ENCODE results near the gene ABCF3.

The ABCF3 gene

DNA sequence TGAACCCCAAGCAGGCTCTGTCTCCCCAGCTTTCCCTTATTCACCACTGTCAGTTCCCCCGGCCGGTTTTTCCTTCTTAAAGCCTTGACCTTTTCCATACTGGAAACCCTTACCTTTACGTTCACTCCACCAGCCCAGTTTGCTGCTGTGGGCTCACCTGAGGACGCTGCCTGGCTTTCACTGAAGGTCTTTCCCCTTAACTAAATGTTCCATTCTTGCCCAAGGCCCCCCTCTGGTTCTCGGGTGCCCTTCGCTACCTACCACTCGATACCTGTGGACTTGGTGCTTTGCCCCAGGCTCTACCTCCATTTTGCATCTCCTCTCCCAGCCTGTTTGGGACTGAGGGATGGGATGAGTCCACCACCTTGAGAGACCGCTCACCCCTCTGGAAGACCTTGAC is 10.5 kb upstream of the ABCF3 start:
- Histone ChIP-seq H3K4me3 (ENCODE audit: low read depth in 1 of 5, low read length in 5 of 5) (peak overlapping the region; percentile 87 to 97 (median 94)), H3K36me3 (ENCODE audit: control insufficient read depth in 5 of 5, insufficient read depth in 5 of 5, low read length in 5 of 5) (peaks cover 2 to 53% (median 50%) of the 10 kb centered on the region in 5 donors), H3K27ac (ENCODE audit: low read depth, low read length) (peak overlapping the region; percentile 94), H3K27me3 (ENCODE audit: control insufficient read depth in 5 of 5, insufficient read depth in 4 of 5, low read length in 5 of 5) (no peaks in the 10 kb centered on the region), H3K4me1 (ENCODE audit: control insufficient read depth in 5 of 5, insufficient read depth in 5 of 5, low read length in 5 of 5) (peaks cover 17 to 75% (median 72%) of the 10 kb centered on the region in 5 donors), H3K9me3 (ENCODE audit: control insufficient read depth in 5 of 5, low read length in 5 of 5) (no peaks in the 10 kb centered on the region), H3K9ac (ENCODE audit: low read length in 5 of 5) (peak overlapping the region; percentile 73 to 98 (median 93))

DNA sequence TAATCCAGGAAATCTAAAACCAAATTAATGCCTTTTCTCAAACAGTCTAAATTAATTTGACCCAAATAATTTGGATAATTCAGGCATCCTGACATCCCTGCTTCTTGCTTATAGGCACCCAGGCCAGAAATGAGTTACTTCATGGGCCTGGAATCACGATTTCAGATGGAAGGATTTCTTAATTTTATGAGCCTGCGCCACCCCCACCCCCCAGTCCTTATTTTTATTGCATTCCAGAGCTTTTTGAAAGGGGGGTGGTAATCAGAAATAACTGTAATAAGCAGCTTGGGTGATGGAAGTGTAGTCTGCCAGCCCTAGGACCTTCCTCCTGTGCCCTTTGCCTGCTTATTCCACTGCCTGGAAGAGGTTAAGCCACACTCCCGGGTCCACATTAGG is 10.0 kb upstream of the ABCF3 start:
- Histone ChIP-seq H3K9ac (ENCODE audit: low read length in 5 of 5) (peak overlapping the region; percentile 73 to 98 (median 93)), H3K4me1 (ENCODE audit: control insufficient read depth in 5 of 5, insufficient read depth in 5 of 5, low read length in 5 of 5) (peaks cover 17 to 71% (median 71%) of the 10 kb centered on the region in 5 donors), H3K27ac (ENCODE audit: low read depth, low read length) (peak overlapping the region; percentile 94), H3K36me3 (ENCODE audit: control insufficient read depth in 5 of 5, insufficient read depth in 5 of 5, low read length in 5 of 5) (peaks cover 2 to 53% (median 50%) of the 10 kb centered on the region in 5 donors), H3K9me3 (ENCODE audit: control insufficient read depth in 5 of 5, low read length in 5 of 5) (no peaks in the 10 kb centered on the region), H3K27me3 (ENCODE audit: control insufficient read depth in 5 of 5, insufficient read depth in 4 of 5, low read length in 5 of 5) (no peaks in the 10 kb centered on the region), H3K4me3 (ENCODE audit: low read depth in 1 of 5, low read length in 5 of 5) (peak overlapping the region; percentile 87 to 97 (median 94))

DNA sequence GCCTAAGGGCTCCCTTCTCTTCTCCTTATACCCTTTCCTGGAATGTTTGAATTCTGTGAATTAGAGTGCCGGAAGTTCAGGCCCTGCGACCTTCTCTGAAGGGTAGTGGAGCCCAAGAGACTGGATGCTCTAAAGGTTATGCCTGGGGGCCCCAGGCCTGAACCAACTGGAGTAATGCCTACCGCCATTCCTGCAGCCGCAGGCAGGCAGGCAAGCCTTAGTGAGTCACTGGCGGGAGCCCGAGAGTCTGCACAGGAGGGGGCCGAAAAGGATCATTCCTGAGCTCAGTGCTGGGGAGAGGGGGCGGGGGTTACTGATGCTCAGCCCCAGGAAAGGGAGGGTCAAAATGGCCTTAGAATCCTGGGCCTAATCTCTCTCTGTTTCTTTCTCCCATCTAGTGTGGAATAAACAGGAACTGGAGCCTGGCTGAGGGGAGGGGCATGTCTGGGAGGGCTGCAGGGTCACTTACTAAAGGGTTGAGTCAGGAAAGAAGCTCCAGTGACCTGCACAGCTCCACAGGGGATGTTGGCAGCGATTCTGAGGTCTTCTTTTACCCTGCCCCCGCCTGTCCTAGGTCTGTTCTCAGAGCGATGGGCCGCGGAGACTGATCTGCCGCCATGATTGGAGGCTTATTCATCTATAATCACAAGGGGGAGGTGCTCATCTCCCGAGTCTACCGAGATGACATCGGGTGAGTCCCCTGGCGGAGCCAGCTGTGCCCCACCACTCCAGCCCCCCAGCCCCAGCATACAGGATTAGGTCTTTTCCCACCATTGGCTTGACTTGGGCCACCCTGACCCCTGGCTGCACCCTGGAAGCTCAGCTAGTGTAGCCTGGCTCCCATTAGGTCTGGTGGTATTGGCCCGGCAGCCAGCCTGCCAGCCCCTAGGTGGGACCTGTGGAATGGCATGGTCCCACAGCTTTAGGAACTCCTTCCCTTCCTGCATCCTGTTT is 9.3 kb upstream of the ABCF3 start:
- H3K27me3 ChIP-seq (ENCODE audit: control insufficient read depth in 5 of 5, insufficient read depth in 4 of 5, low read length in 5 of 5): no peaks in the 10 kb centered on the region
- peak overlapping the region; percentile 87 to 97 (median 94) for H3K4me3 ChIP-seq (ENCODE audit: low read depth in 1 of 5, low read length in 5 of 5)
- H3K9ac ChIP-seq (ENCODE audit: low read length in 5 of 5): peak overlapping the region; percentile 58 to 98 (median 93)
- H3K9me3 ChIP-seq (ENCODE audit: control insufficient read depth in 5 of 5, low read length in 5 of 5): no peaks in the 10 kb centered on the region
- peaks cover 17 to 67% (median 64%) of the 10 kb centered on the region in 5 donors for H3K4me1 ChIP-seq (ENCODE audit: control insufficient read depth in 5 of 5, insufficient read depth in 5 of 5, low read length in 5 of 5)
- H3K36me3 ChIP-seq (ENCODE audit: control insufficient read depth in 5 of 5, insufficient read depth in 5 of 5, low read length in 5 of 5): peaks cover 2 to 53% (median 50%) of the 10 kb centered on the region in 5 donors
- H3K27ac ChIP-seq (ENCODE audit: low read depth, low read length): peak overlapping the region; percentile 94

DNA sequence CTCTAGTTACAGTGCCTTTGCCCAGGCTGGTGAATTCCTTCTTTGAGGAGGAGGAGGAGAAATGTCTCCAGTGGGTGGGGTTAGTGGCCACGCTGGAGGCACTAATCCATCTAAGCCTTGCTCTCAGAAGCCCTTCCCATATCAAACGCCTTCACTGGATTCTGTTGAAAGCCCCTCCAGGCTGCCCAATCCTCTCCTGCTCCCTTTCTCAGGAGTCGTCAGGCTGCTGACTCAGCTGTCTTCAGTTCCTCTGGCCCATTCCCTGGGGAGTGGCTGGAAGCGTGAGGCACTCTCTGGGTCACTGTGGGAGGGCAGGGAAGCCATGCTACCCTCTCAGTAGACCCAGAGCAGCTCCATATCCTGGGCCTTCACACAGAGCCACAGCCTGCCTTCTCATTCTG is 8.7 kb upstream of the ABCF3 start:
- Histone ChIP-seq H3K36me3 (ENCODE audit: control insufficient read depth in 5 of 5, insufficient read depth in 5 of 5, low read length in 5 of 5) (peaks cover 5 to 55% (median 51%) of the 10 kb centered on the region in 5 donors), H3K27ac (ENCODE audit: low read depth, low read length) (peak overlapping the region; percentile 94), H3K9ac (ENCODE audit: low read length in 5 of 5) (peak overlapping the region; percentile 38 to 98 (median 89)), H3K4me1 (ENCODE audit: control insufficient read depth in 5 of 5, insufficient read depth in 5 of 5, low read length in 5 of 5) (peaks cover 17 to 60% (median 58%) of the 10 kb centered on the region in 5 donors), H3K9me3 (ENCODE audit: control insufficient read depth in 5 of 5, low read length in 5 of 5) (no peaks in the 10 kb centered on the region), H3K4me3 (ENCODE audit: low read depth in 1 of 5, low read length in 5 of 5) (peak overlapping the region in 4 of 5 donors; percentile 87 to 97 (median 96)), H3K27me3 (ENCODE audit: control insufficient read depth in 5 of 5, insufficient read depth in 4 of 5, low read length in 5 of 5) (no peaks in the 10 kb centered on the region)

DNA sequence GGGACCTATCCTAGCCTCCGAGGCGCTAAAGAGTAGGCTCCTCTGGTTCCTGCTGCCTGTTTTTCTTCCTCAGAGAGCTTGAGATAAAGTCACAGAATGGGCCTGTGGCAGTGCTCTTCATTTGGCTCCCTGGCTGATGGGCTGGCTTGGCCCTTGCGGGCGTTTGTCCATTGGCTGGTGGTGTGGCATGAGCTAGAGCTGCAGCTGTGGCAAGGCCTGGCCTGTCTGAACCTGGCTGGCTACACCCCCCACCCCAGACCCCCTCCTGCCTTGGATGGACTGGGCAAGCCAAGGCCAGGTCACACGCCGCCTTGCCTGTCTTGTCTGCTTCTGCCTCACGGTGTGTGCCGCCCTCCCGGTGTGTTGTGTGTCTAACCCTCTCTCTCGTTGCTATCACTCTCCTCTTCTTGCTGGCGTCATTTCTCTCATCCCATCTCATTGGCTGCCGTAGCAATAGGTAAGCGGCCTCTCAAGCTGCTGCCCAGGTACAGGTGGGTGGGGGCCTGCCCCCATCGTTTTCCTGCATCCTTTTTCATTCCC is 8.2 kb upstream of the ABCF3 start:
- no peaks in the 10 kb centered on the region for H3K27me3 ChIP-seq (ENCODE audit: control insufficient read depth in 5 of 5, insufficient read depth in 4 of 5, low read length in 5 of 5)
- H3K27ac ChIP-seq (ENCODE audit: low read depth, low read length): peak overlapping the region; percentile 94
- H3K9ac ChIP-seq (ENCODE audit: low read length in 5 of 5): peak overlapping the region in 3 of 5 donors; percentile 28 to 93 (median 38)
- peaks cover 8 to 60% (median 57%) of the 10 kb centered on the region in 5 donors for H3K36me3 ChIP-seq (ENCODE audit: control insufficient read depth in 5 of 5, insufficient read depth in 5 of 5, low read length in 5 of 5)
- peak overlapping the region in 2 of 5 donors; percentile 9 to 97 for H3K4me3 ChIP-seq (ENCODE audit: low read depth in 1 of 5, low read length in 5 of 5)
- peaks cover 17 to 56% (median 53%) of the 10 kb centered on the region in 5 donors for H3K4me1 ChIP-seq (ENCODE audit: control insufficient read depth in 5 of 5, insufficient read depth in 5 of 5, low read length in 5 of 5)
- no peaks in the 10 kb centered on the region for H3K9me3 ChIP-seq (ENCODE audit: control insufficient read depth in 5 of 5, low read length in 5 of 5)

DNA sequence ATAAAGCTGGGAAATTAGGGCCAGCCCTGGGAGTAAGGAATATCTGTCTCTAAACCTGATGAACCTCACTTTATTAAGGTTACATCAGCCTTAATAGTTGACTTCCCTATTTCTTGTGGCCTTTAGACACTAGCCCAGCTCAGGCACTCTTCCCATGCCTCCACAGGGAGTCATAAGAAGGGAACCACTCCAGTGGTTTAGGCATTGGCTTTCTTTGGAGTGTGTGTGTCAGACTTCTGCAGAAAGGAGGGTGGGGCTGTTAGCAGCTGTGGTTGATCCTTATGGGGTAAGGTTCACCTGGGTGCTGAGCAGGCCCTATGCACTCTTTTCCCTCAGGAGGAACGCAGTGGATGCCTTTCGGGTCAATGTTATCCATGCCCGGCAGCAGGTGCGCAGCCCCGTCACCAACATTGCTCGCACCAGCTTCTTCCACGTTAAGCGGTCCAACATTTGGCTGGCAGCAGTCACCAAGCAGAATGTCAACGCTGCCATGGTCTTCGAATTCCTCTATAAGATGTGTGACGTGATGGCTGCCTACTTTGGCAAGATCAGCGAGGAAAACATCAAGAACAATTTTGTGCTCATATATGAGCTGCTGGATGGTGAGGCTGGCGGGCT is 7.4 kb upstream of the ABCF3 start:
- peak overlapping the region; percentile 94 for H3K27ac ChIP-seq (ENCODE audit: low read depth, low read length)
- no peak overlapping the region for H3K4me3 ChIP-seq (ENCODE audit: low read depth in 1 of 5, low read length in 5 of 5)
- H3K9me3 ChIP-seq (ENCODE audit: control insufficient read depth in 5 of 5, low read length in 5 of 5): no peaks in the 10 kb centered on the region
- peaks cover 17 to 51% (median 45%) of the 10 kb centered on the region in 5 donors for H3K4me1 ChIP-seq (ENCODE audit: control insufficient read depth in 5 of 5, insufficient read depth in 5 of 5, low read length in 5 of 5)
- H3K9ac ChIP-seq (ENCODE audit: low read length in 5 of 5): peak overlapping the region in 2 of 5 donors; percentile 20 to 28
- peaks cover 11 to 68% (median 64%) of the 10 kb centered on the region in 5 donors for H3K36me3 ChIP-seq (ENCODE audit: control insufficient read depth in 5 of 5, insufficient read depth in 5 of 5, low read length in 5 of 5)
- no peaks in the 10 kb centered on the region for H3K27me3 ChIP-seq (ENCODE audit: control insufficient read depth in 5 of 5, insufficient read depth in 4 of 5, low read length in 5 of 5)

DNA sequence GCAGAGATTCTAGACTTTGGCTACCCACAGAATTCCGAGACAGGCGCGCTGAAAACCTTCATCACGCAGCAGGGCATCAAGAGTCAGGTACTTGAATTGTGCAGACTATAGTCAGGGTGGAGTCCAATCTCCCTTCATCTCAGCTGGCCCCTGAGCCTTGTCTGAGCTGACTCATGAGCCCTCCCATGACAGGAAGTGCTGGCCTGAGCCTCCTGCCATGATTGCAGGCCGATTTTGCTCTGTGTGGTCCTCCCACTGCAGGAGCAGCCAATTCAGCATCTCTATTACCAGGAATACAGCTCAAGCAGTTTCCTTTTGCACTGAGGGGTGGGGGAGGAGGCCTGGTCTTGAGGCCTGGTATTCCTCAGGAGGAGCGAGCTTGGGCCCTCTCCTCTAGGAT is 5.8 kb upstream of the ABCF3 start:
- Histone ChIP-seq H3K9ac (ENCODE audit: low read length in 5 of 5) (no peak overlapping the region), H3K4me3 (ENCODE audit: low read depth in 1 of 5, low read length in 5 of 5) (no peak overlapping the region), H3K4me1 (ENCODE audit: control insufficient read depth in 5 of 5, insufficient read depth in 5 of 5, low read length in 5 of 5) (peaks cover 16 to 43% (median 40%) of the 10 kb centered on the region in 5 donors), H3K36me3 (ENCODE audit: control insufficient read depth in 5 of 5, insufficient read depth in 5 of 5, low read length in 5 of 5) (peaks cover 11 to 77% (median 71%) of the 10 kb centered on the region in 5 donors), H3K27me3 (ENCODE audit: control insufficient read depth in 5 of 5, insufficient read depth in 4 of 5, low read length in 5 of 5) (no peaks in the 10 kb centered on the region), H3K27ac (ENCODE audit: low read depth, low read length) (no peak overlapping the region), H3K9me3 (ENCODE audit: control insufficient read depth in 5 of 5, low read length in 5 of 5) (no peaks in the 10 kb centered on the region)

DNA sequence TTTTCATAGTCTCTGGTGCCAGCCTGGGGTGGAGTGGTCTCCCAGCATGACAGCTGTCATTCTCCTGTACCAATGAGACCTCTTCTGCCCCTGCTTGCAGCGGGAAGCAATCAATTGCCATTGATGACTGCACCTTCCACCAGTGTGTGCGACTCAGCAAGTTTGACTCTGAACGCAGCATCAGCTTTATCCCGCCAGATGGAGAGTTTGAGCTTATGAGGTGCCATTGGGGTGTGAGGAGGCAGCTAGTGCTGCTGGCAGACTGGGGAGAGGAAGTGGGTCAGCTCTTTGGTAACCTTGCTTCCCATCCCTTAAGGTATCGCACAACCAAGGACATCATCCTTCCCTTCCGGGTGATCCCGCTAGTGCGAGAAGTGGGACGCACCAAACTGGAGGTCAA is 4.4 kb upstream of the ABCF3 start:
- Histone ChIP-seq H3K9me3 (ENCODE audit: control insufficient read depth in 5 of 5, low read length in 5 of 5) (no peaks in the 10 kb centered on the region), H3K4me3 (ENCODE audit: low read depth in 1 of 5, low read length in 5 of 5) (no peak overlapping the region), H3K27ac (ENCODE audit: low read depth, low read length) (no peak overlapping the region), H3K9ac (ENCODE audit: low read length in 5 of 5) (no peak overlapping the region), H3K36me3 (ENCODE audit: control insufficient read depth in 5 of 5, insufficient read depth in 5 of 5, low read length in 5 of 5) (peaks cover 11 to 77% (median 71%) of the 10 kb centered on the region in 5 donors), H3K4me1 (ENCODE audit: control insufficient read depth in 5 of 5, insufficient read depth in 5 of 5, low read length in 5 of 5) (peaks cover 14 to 40% (median 33%) of the 10 kb centered on the region in 5 donors), H3K27me3 (ENCODE audit: control insufficient read depth in 5 of 5, insufficient read depth in 4 of 5, low read length in 5 of 5) (no peaks in the 10 kb centered on the region)

DNA sequence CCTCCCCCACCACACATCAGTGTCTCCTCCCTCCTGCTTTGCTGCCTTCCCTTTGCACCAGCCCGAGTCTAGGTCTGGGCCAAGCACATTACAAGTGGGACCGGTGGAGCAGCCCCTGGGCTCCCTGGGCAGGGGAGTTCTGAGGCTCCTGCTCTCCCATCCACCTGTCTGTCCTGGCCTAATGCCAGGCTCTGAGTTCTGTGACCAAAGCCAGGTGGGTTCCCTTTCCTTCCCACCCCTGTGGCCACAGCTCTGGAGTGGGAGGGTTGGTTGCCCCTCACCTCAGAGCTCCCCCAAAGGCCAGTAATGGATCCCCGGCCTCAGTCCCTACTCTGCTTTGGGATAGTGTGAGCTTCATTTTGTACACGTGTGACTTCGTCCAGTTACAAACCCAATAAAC is 2.3 kb upstream of the ABCF3 start:
- Histone ChIP-seq H3K36me3 (ENCODE audit: control insufficient read depth in 5 of 5, insufficient read depth in 5 of 5, low read length in 5 of 5) (peaks cover 8 to 72% (median 63%) of the 10 kb centered on the region in 5 donors), H3K9me3 (ENCODE audit: control insufficient read depth in 5 of 5, low read length in 5 of 5) (no peaks in the 10 kb centered on the region), H3K9ac (ENCODE audit: low read length in 5 of 5) (no peak overlapping the region), H3K27ac (ENCODE audit: low read depth, low read length) (no peak overlapping the region), H3K4me1 (ENCODE audit: control insufficient read depth in 5 of 5, insufficient read depth in 5 of 5, low read length in 5 of 5) (peaks cover 3 to 40% (median 27%) of the 10 kb centered on the region in 5 donors), H3K27me3 (ENCODE audit: control insufficient read depth in 5 of 5, insufficient read depth in 4 of 5, low read length in 5 of 5) (no peaks in the 10 kb centered on the region), H3K4me3 (ENCODE audit: low read depth in 1 of 5, low read length in 5 of 5) (no peak overlapping the region)

Data from subcutaneous abdominal adipose tissue (tissue), 5 donors.